Smooth muscle cell (in vitro differentiated cells): ENCODE results near the gene NCAPH2. TPM values are rescaled to one million over a fixed set of nuclear protein-coding genes. Genes with fewer than 3 reads are reported as not detected.

Source experiments
- DNase-seq: peaks from one replicate; lab custom pipeline; 2025; ENCODE audit not compliant: unreplicated experiment; lab: John Stamatoyannopoulos, UW
- H2AFZ ChIP-seq: fragments of 200-600 bp; sonication (generic); 2 replicates; pipeline ENCODE4 v1.6.0; 2016; ENCODE audit warnings: antibody characterized with exemption, low read depth, mild to moderate bottlenecking
- H3F3A ChIP-seq: fragments of 200-600 bp; sonication (generic); 2 replicates; pipeline ENCODE4 v1.6.0; 2017; ENCODE audit warnings: antibody characterized with exemption, low read depth
- H3K27ac ChIP-seq: fragments of 200-600 bp; sonication (generic); 2 replicates; pipeline ENCODE4 v1.5.1; 2016; ENCODE audit warnings: low read depth, mild to moderate bottlenecking
- H3K27me3 ChIP-seq: fragments of 200-600 bp; sonication (generic); 2 replicates; pipeline ENCODE4 v1.6.1; 2016; ENCODE audit warnings: low read depth, mild to moderate bottlenecking
- H3K36me3 ChIP-seq: fragments of 200-600 bp; sonication (generic); 2 replicates; pipeline ENCODE4 v1.5.1; 2016; ENCODE audit warnings: low read depth
- H3K4me1 ChIP-seq: fragments of 200-600 bp; sonication (generic); 2 replicates; pipeline ENCODE4 v1.5.1; 2016; ENCODE audit warnings: low read depth
- H3K4me2 ChIP-seq: fragments of 200-600 bp; sonication (generic); 2 replicates; pipeline ENCODE4 v1.6.0; 2016; ENCODE audit warnings: mild to moderate bottlenecking
- H3K4me3 ChIP-seq: fragments of 200-600 bp; sonication (generic); 2 replicates; pipeline ENCODE4 v1.5.1; 2016; ENCODE audit warnings: mild to moderate bottlenecking
- H3K79me2 ChIP-seq: fragments of 200-600 bp; sonication (generic); 2 replicates; pipeline ENCODE4 v1.6.0; 2016; ENCODE audit warnings: low read depth, mild to moderate bottlenecking
- H3K9ac ChIP-seq: fragments of 200-600 bp; sonication (generic); 2 replicates; pipeline ENCODE4 v1.6.0; 2016; ENCODE audit warnings: low read depth
- H3K9me3 ChIP-seq: fragments of 200-600 bp; sonication (generic); replicated peaks from 2 replicates; pipeline ENCODE4 v1.5.1; 2016; ENCODE audit warnings: low read depth
- H4K20me1 ChIP-seq: fragments of 200-600 bp; sonication (generic); 2 replicates; pipeline ENCODE4 v1.6.0; 2016; ENCODE audit warnings: low read depth
- CTCF ChIP-seq: fragments of 200-600 bp; sonication (generic); IDR thresholded peaks from 2 replicates; pipeline ENCODE4 v1.5.1; 2017; ENCODE audit warnings: borderline replicate concordance, mild to moderate bottlenecking, antibody characterized with exemption; ENCODE audit not compliant: insufficient read depth, poor library complexity, severe bottlenecking
- WGBS: methylation state at CpG from one replicate; pipeline ENCODE4 v1.1.7; 2016; ENCODE audit warnings: low lambda C conversion rate; 5-methylcytosine and 5-hydroxymethylcytosine counted together
- polyA plus RNA-seq: library from polyadenylated mRNA; unstranded; fragments of >200 nt; fragmentation: Nextera tagmentation; extraction: Ambion mirVana; gene quantifications from 2 replicates; pipeline ENCODE4 v1.2.1, GENCODE V29; 2016
- total RNA-seq: library from RNA; depleted of rRNA; stranded (reverse); fragments of >200 nt; gene quantifications from 2 replicates; pipeline ENCODE4 v1.2.3, GENCODE V29; 2014

The NCAPH2 gene
- total and polyA plus RNA-seq, 2 experiments from 2014 or later: 24.1 to 45.7 TPM

GRCh38 chr22:50467773-50468440 lies 40.1 kb upstream of the NCAPH2 start:
- 96% methylated on average over 22 of the region's 22 CpGs for WGBS
- no peaks in the 10 kb centered on the region for H3F3A ChIP-seq
- H3K4me2 ChIP-seq: no peak overlapping the region
- no peak overlapping the region for H2AFZ ChIP-seq
- H4K20me1 ChIP-seq: peaks cover 80% of the 10 kb centered on the region
- peaks cover 6% of the 10 kb centered on the region for H3K4me1 ChIP-seq
- no peak overlapping the region for H3K4me3 ChIP-seq
- no peaks in the 10 kb centered on the region for H3K9me3 ChIP-seq
- no peak overlapping the region for H3K9ac ChIP-seq
- H3K27me3 ChIP-seq: no peaks in the 10 kb centered on the region
- peaks cover 51% of the 10 kb centered on the region for H3K79me2 ChIP-seq
- H3K36me3 ChIP-seq: no peaks in the 10 kb centered on the region
- no peak for TF ChIP-seq CTCF
- no peak for DNase-seq
- H3K27ac ChIP-seq: no peak overlapping the region

GRCh38 chr22:50468626-50469025 lies 39.4 kb upstream of the NCAPH2 start:
- H3K36me3 ChIP-seq: no peaks in the 10 kb centered on the region
- peaks cover 11% of the 10 kb centered on the region for H3K4me1 ChIP-seq
- DNase-seq: no peak
- H3K27me3 ChIP-seq: no peaks in the 10 kb centered on the region
- H3K9me3 ChIP-seq: no peaks in the 10 kb centered on the region
- peaks cover 58% of the 10 kb centered on the region for H3K79me2 ChIP-seq
- H3F3A ChIP-seq: no peaks in the 10 kb centered on the region
- no peak overlapping the region for H3K4me2 ChIP-seq
- H4K20me1 ChIP-seq: peaks cover 84% of the 10 kb centered on the region
- 98% methylated on average over 8 of the region's 8 CpGs for WGBS
- no peak overlapping the region for H3K4me3 ChIP-seq
- H2AFZ ChIP-seq: no peak overlapping the region
- TF ChIP-seq CTCF: no peak
- no peak overlapping the region for H3K27ac ChIP-seq
- no peak overlapping the region for H3K9ac ChIP-seq

- Histone ChIP-seq H3K9me3 (no peaks in the 10 kb centered on the region), H3K27ac (no peak overlapping the region), H3K4me2 (peak overlapping the region; percentile 44), H3K36me3 (no peaks in the 10 kb centered on the region), H3K4me3 (no peak overlapping the region), H2AFZ (no peak overlapping the region), H3F3A (no peaks in the 10 kb centered on the region), H3K79me2 (peaks cover 69% of the 10 kb centered on the region), H3K4me1 (peaks cover 15% of the 10 kb centered on the region), H3K9ac (no peak overlapping the region), H4K20me1 (peaks cover 88% of the 10 kb centered on the region), H3K27me3 (no peaks in the 10 kb centered on the region)
- DNase-seq: no peak
- no peak for TF ChIP-seq CTCF
- WGBS: 53% methylated on average over 23 of the region's 25 CpGs
Measured at GRCh38 chr22:50469377-50470305, 38.4 kb upstream of the NCAPH2 start.
